HEK293T (cell line): ENCODE data around the gene SSH2.

Source experiments
- ARNT ChIP-seq: fragments of 450-650 bp; IDR thresholded peaks from 2 replicates; pipeline ENCODE4 v1.6.1; 2017; ENCODE audit warnings: mild to moderate bottlenecking
- BHLHE40 ChIP-seq: fragments of 450-650 bp; IDR thresholded peaks from 2 replicates; pipeline ENCODE4 v1.6.1; 2016; ENCODE audit warnings: mild to moderate bottlenecking, moderate library complexity, borderline replicate concordance
- ELF4 ChIP-seq: fragments of 450-650 bp; IDR thresholded peaks from 2 replicates; pipeline ENCODE4 v1.6.1; 2017; ENCODE audit warnings: antibody characterized with exemption
- FOXK2 ChIP-seq: fragments of 450-650 bp; IDR thresholded peaks from 2 replicates; pipeline ENCODE4 v1.6.1; 2016; ENCODE audit warnings: mild to moderate bottlenecking
- HDGF ChIP-seq: fragments of 450-650 bp; IDR thresholded peaks from 2 replicates; pipeline ENCODE4 v1.6.1; 2017; ENCODE audit warnings: antibody characterized with exemption, borderline replicate concordance
- SP1 ChIP-seq: fragments of 450-650 bp; IDR thresholded peaks from 2 replicates; pipeline ENCODE4 v1.6.1; 2017
- SUZ12 ChIP-seq: fragments of 450-650 bp; IDR thresholded peaks from 2 replicates; pipeline ENCODE4 v1.6.1; 2016; ENCODE audit warnings: mild to moderate bottlenecking

- TF ChIP-seq ARNT (no peak), BHLHE40 (no peak), FOXK2 (no peak), HDGF (no peak), SP1 (no peak), SUZ12 (no peak), ELF4 (no peak)
These were observed 316.6 kb downstream of the SSH2 start for GRCh38 chr17:29613352-29613837.
